HepG2 (cell line): ENCODE data around the gene ARL2. TPM values are rescaled to one million over a fixed set of nuclear protein-coding genes. Genes with fewer than 3 reads are reported as not detected.

Experiments used
- ATAC-seq: fragments of 200-7000 bp; cut with Tn5 transposase; 3 replicates; pipeline ENCODE4 v1.9.1; 2020; ENCODE audit warnings: mild to moderate bottlenecking, moderate library complexity
- BruUV-seq: library from RNA; stranded (reverse); fragments of 400-500 nt; replicated peaks from 2 replicates; lab custom pipeline; 2021; lab: Mats Ljungman, UMichigan
- CTCF ChIA-PET: fragments of 300-600 bp; formaldehyde crosslinking; extraction: SDS; loops from one replicate; lab custom pipeline; 2021; ENCODE audit warnings: low total read pairs, inconsistent platforms, low intra/inter-chr PET ratio; lab: Yijun Ruan, JAX
- POLR2A ChIA-PET: fragments of 350-600 bp; sonication (Branson Sonifier 250); formaldehyde crosslinking; loops from one replicate; lab custom pipeline; 2020; ENCODE audit warnings: antibody characterized with exemption, inconsistent platforms; lab: Yijun Ruan, JAX
- DNase-seq: peaks from one replicate; pipeline ENCODE4 v3.0.0-alpha.2; 2015; ENCODE audit warnings: low spot score
- FAIRE-seq: peaks from 3 replicates; lab custom pipeline; 2011; peaks lifted over from hg19 to GRCh38; lab: Jason Lieb, UNC
- H2AFZ ChIP-seq: one replicate; pipeline ENCODE4 v1.6.1; 2011; ENCODE audit warnings: low read length, inconsistent platforms
- H3K27ac ChIP-seq: fragments of 300-600 bp; 3 replicates; pipeline ENCODE4 v1.8.0; 2011; ENCODE audit warnings: mixed run types, mild to moderate bottlenecking, mixed read lengths, low read length, inconsistent platforms; ENCODE audit not compliant: insufficient read depth; ENCODE audit errors: extremely low read length
- H3K27me3 ChIP-seq, 2 experiments: fragments of 200-600 bp in 1 of 2; 2 replicates in 1 of 2; 3 replicates in 1 of 2; pipeline versions ENCODE4 v1.6.0 to v1.8.0; 2011; ENCODE audit warnings: low read length in 2 of 2, mild to moderate bottlenecking in 2 of 2, moderate library complexity in 2 of 2, inconsistent platforms in 1 of 2; ENCODE audit not compliant: insufficient read depth in 2 of 2, control insufficient read depth in 1 of 2
- H3K36me3 ChIP-seq, 2 experiments: fragments of 200-600 bp in 1 of 2; replicated peaks in 1 of 2; 2 replicates in 1 of 2; 3 replicates in 1 of 2; pipeline versions ENCODE4 v1.5.1 to v1.8.0; 2011; ENCODE audit warnings: low read length in 2 of 2, inconsistent platforms in 1 of 2; ENCODE audit not compliant: insufficient read depth in 2 of 2, control insufficient read depth in 1 of 2
- H3K4me1 ChIP-seq: 2 replicates; pipeline ENCODE4 v1.5.1; 2012; ENCODE audit warnings: low read length, inconsistent platforms; ENCODE audit not compliant: insufficient read depth
- H3K4me2 ChIP-seq: 2 replicates; pipeline ENCODE4 v1.6.0; 2011; ENCODE audit warnings: low read depth, low read length, inconsistent platforms
- H3K4me3 ChIP-seq, 3 experiments: fragments of 200-600 bp in 1 of 3; sonication (generic), shearing (Covaris generic) in 1 of 3; replicated peaks in 1 of 3; 2 replicates each; pipeline ENCODE4 v1.5.1; 2011 to 2016; ENCODE audit warnings: low read length in 3 of 3, inconsistent platforms in 2 of 3, low read depth in 2 of 3, mild to moderate bottlenecking in 2 of 3, control low read depth in 1 of 3, mixed read lengths in 1 of 3; ENCODE audit not compliant: insufficient read depth in 1 of 3
- H3K79me2 ChIP-seq: one replicate; pipeline ENCODE4 v1.6.1; 2011; ENCODE audit warnings: low read length, inconsistent platforms; ENCODE audit not compliant: insufficient read depth
- H3K9ac ChIP-seq: 2 replicates; pipeline ENCODE4 v1.6.0; 2011; ENCODE audit warnings: mild to moderate bottlenecking, low read depth, low read length, inconsistent platforms; ENCODE audit not compliant: insufficient read depth
- H3K9me3 ChIP-seq: 2 replicates; pipeline ENCODE4 v1.5.1; 2012; ENCODE audit warnings: mild to moderate bottlenecking, low read length
- H4K20me1 ChIP-seq: 2 replicates; pipeline ENCODE4 v1.6.0; 2011; ENCODE audit warnings: inconsistent platforms, mild to moderate bottlenecking, low read length, moderate library complexity; ENCODE audit not compliant: insufficient read depth
- CREB1 ChIP-seq, 2 experiments: fragments of 450-650 bp in 1 of 2; IDR thresholded peaks; 2 replicates each; pipeline ENCODE4 v1.6.1; 2016 to 2017; ENCODE audit warnings: control low read depth in 1 of 2, mild to moderate bottlenecking in 1 of 2, missing compliant biosample characterization in 1 of 2, missing genetic modification characterization in 1 of 2
- IKZF4 ChIP-seq: sonication (generic); formaldehyde crosslinking; IDR thresholded peaks from 2 replicates; pipeline ENCODE4 v1.5.1; 2020; ENCODE audit warnings: borderline replicate concordance, mild to moderate bottlenecking, low read depth, missing genetic modification reagents; ENCODE audit errors: not compliant biosample characterization
- RNF2 ChIP-seq: fragments of 450-650 bp; conservative IDR thresholded peaks from 2 replicates; pipeline ENCODE4 v1.6.1; 2016; ENCODE audit warnings: low read depth
- ZNF720 ChIP-seq: sonication (generic); formaldehyde crosslinking; IDR thresholded peaks from 2 replicates; pipeline ENCODE4 v1.4.0; 2020; ENCODE audit warnings: missing genetic modification reagents
- ZNF768 ChIP-seq: sonication (generic); formaldehyde crosslinking; IDR thresholded peaks from 2 replicates; pipeline ENCODE4 v1.4.0; 2020; ENCODE audit warnings: missing genetic modification reagents
- whole genome bisulfite sequencing: methylation state at CpG from one replicate; pipeline ENCODE4 v1.1.6; 2017; ENCODE audit warnings: low lambda C conversion rate; 5-methylcytosine and 5-hydroxymethylcytosine counted together
- in situ Hi-C: cut with HindIII; loops from 2 replicates; pipeline ENCODE4 v1.10.0; 2017; ENCODE audit warnings: low pct_unique_long_range_greater_than_20kb; ENCODE audit not compliant: extremely low pct_ligation_motif_present
- intact Hi-C: fragments of 100-400 bp; cut with micrococcal nuclease; formaldehyde crosslinking; loops from one replicate; pipeline ENCODE4 v1.10.0; 2022; ENCODE audit not compliant: unreplicated experiment
- polyA plus RNA-seq, 8 experiments: library from polyadenylated mRNA; depleted of rRNA in 3 of 8; stranded (reverse) in 7 of 8; unstranded in 1 of 8; fragments of >200 nt; fragmentation: Illumina TruSeq in 4 of 8; extraction: Trizol in 4 of 8; gene quantifications; 2 replicates each; pipeline versions ENCODE4 v1.2.1 to v1.2.3, GENCODE V29; 2011 to 2016; ENCODE audit warnings: low read depth in 4 of 8, missing spikeins in 1 of 8, mixed read lengths in 1 of 8; ENCODE audit not compliant: insufficient read depth in 1 of 8
- total RNA-seq, 5 experiments: library from RNA; depleted of rRNA; stranded (reverse); fragments of >200 nt; fragmentation: Illumina TruSeq; extraction: Trizol; gene quantifications; 2 replicates each; pipeline ENCODE4 v1.2.3, GENCODE V29; 2016; ENCODE audit warnings: low read depth in 1 of 5
- TF ChIP-seq, protein P1 (sequence below): sonication (generic); formaldehyde crosslinking; IDR thresholded peaks from 2 replicates; pipeline ENCODE4 v1.4.0; 2020; ENCODE audit warnings: missing genetic modification reagents
- TF ChIP-seq, protein P2 (sequence below): sonication (generic); formaldehyde crosslinking; IDR thresholded peaks from 2 replicates; pipeline ENCODE4 v1.5.0; 2020; ENCODE audit warnings: mild to moderate bottlenecking, missing genetic modification reagents, moderate library complexity
- TF ChIP-seq, protein P3 (sequence below): sonication (generic); formaldehyde crosslinking; IDR thresholded peaks from 2 replicates; pipeline ENCODE4 v1.9.0; 2021; ENCODE audit warnings: missing genetic modification reagents, mild to moderate bottlenecking, borderline replicate concordance
- TF ChIP-seq, protein P4 (sequence below): IDR thresholded peaks from 2 replicates; pipeline ENCODE4 v1.6.1; 2016; ENCODE audit warnings: missing compliant biosample characterization, missing genetic modification reagents, borderline replicate concordance

The ARL2 gene
- total and polyA plus RNA-seq, 2 of the 13 experiments (the other 11 are each of a cell fraction or from before 2014, with no cell fraction given): 82.9 to 84.4 TPM

GRCh38 chr11:65002706-65003105 lies 11.3 kb upstream of the ARL2 start (continued):
- TF ChIP-seq, protein P1, sequence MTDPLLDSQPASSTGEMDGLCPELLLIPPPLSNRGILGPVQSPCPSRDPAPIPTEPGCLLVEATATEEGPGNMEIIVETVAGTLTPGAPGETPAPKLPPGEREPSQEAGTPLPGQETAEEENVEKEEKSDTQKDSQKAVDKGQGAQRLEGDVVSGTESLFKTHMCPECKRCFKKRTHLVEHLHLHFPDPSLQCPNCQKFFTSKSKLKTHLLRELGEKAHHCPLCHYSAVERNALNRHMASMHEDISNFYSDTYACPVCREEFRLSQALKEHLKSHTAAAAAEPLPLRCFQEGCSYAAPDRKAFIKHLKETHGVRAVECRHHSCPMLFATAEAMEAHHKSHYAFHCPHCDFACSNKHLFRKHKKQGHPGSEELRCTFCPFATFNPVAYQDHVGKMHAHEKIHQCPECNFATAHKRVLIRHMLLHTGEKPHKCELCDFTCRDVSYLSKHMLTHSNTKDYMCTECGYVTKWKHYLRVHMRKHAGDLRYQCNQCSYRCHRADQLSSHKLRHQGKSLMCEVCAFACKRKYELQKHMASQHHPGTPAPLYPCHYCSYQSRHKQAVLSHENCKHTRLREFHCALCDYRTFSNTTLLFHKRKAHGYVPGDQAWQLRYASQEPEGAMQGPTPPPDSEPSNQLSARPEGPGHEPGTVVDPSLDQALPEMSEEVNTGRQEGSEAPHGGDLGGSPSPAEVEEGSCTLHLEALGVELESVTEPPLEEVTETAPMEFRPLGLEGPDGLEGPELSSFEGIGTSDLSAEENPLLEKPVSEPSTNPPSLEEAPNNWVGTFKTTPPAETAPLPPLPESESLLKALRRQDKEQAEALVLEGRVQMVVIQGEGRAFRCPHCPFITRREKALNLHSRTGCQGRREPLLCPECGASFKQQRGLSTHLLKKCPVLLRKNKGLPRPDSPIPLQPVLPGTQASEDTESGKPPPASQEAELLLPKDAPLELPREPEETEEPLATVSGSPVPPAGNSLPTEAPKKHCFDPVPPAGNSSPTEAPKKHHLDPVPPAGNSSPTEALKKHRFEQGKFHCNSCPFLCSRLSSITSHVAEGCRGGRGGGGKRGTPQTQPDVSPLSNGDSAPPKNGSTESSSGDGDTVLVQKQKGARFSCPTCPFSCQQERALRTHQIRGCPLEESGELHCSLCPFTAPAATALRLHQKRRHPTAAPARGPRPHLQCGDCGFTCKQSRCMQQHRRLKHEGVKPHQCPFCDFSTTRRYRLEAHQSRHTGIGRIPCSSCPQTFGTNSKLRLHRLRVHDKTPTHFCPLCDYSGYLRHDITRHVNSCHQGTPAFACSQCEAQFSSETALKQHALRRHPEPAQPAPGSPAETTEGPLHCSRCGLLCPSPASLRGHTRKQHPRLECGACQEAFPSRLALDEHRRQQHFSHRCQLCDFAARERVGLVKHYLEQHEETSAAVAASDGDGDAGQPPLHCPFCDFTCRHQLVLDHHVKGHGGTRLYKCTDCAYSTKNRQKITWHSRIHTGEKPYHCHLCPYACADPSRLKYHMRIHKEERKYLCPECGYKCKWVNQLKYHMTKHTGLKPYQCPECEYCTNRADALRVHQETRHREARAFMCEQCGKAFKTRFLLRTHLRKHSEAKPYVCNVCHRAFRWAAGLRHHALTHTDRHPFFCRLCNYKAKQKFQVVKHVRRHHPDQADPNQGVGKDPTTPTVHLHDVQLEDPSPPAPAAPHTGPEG: no peak
- TF ChIP-seq IKZF4 (CRISPR knock-in tag) (no peak), CREB1 (IDR thresholded peaks at IDR 0.05) (no peak), CREB1 (CRISPR knock-in tag; IDR thresholded peaks at IDR 0.05) (no peak)

- 58% methylated on average over 5 of the region's 7 CpGs for WGBS
- no peak for DNase-seq
- H3K36me3 ChIP-seq: no peaks in the 10 kb centered on the region
- ChIA-PET POLR2A (interaction anchor here (0.6 to 2.3 kb wide), 2 partner anchors 11 to 162 kb away, joined by 3 to 5 read pairs; partner anchors contain the start of gene ARL2), CTCF (interaction anchor here (1.2 kb wide), 1 partner anchor 10 kb away, joined by 3 read pairs; the partner anchor contains the start of gene ARL2)
- in situ Hi-C loops (no loop called here), intact Hi-C loops (no loop called here)
- no peak overlapping the region for H3K27ac ChIP-seq
- BruUV-seq: no TSS peak
- H4K20me1 ChIP-seq: no peaks in the 10 kb centered on the region
- H3K4me2 ChIP-seq: no peak overlapping the region
- ATAC-seq: no peak
- FAIRE-seq: no peak
- H3K9ac ChIP-seq: no peak overlapping the region
- peaks cover 0 to 6% of the 10 kb centered on the region in 2 experiments; a peak in 2 of 5 replicates for H3K27me3 ChIP-seq
- H2AFZ ChIP-seq: no peak overlapping the region
- no peaks in the 10 kb centered on the region for H3K79me2 ChIP-seq
- H3K4me1 ChIP-seq: peaks cover 69% of the 10 kb centered on the region
- no peak overlapping the region for H3K4me3 ChIP-seq
- H3K9me3 ChIP-seq: no peaks in the 10 kb centered on the region
- TF ChIP-seq RNF2 (no peak), ZNF720 (CRISPR knock-in tag) (no peak), ZNF768 (CRISPR knock-in tag) (peak; percentile 43; the same call in 1 of the 2 replicates)
- TF ChIP-seq, protein P2, sequence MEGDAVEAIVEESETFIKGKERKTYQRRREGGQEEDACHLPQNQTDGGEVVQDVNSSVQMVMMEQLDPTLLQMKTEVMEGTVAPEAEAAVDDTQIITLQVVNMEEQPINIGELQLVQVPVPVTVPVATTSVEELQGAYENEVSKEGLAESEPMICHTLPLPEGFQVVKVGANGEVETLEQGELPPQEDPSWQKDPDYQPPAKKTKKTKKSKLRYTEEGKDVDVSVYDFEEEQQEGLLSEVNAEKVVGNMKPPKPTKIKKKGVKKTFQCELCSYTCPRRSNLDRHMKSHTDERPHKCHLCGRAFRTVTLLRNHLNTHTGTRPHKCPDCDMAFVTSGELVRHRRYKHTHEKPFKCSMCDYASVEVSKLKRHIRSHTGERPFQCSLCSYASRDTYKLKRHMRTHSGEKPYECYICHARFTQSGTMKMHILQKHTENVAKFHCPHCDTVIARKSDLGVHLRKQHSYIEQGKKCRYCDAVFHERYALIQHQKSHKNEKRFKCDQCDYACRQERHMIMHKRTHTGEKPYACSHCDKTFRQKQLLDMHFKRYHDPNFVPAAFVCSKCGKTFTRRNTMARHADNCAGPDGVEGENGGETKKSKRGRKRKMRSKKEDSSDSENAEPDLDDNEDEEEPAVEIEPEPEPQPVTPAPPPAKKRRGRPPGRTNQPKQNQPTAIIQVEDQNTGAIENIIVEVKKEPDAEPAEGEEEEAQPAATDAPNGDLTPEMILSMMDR (CRISPR knock-in tag): no peak
- TF ChIP-seq, protein P3, sequence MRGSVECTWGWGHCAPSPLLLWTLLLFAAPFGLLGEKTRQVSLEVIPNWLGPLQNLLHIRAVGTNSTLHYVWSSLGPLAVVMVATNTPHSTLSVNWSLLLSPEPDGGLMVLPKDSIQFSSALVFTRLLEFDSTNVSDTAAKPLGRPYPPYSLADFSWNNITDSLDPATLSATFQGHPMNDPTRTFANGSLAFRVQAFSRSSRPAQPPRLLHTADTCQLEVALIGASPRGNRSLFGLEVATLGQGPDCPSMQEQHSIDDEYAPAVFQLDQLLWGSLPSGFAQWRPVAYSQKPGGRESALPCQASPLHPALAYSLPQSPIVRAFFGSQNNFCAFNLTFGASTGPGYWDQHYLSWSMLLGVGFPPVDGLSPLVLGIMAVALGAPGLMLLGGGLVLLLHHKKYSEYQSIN (CRISPR knock-in tag): no peak
- TF ChIP-seq, protein P4, sequence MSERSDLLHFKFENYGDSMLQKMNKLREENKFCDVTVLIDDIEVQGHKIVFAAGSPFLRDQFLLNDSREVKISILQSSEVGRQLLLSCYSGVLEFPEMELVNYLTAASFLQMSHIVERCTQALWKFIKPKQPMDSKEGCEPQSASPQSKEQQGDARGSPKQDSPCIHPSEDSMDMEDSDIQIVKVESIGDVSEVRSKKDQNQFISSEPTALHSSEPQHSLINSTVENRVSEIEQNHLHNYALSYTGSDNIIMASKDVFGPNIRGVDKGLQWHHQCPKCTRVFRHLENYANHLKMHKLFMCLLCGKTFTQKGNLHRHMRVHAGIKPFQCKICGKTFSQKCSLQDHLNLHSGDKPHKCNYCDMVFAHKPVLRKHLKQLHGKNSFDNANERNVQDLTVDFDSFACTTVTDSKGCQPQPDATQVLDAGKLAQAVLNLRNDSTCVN (CRISPR knock-in tag): 0 out of 2 replicates have a peak, but pooled peaks have one; percentile 34
Observed at GRCh38 chr11:65003282-65003681, 10.7 kb upstream of the ARL2 start.
